ENCODE results near the gene GP1BA.

Gene GP1BA

DNA sequence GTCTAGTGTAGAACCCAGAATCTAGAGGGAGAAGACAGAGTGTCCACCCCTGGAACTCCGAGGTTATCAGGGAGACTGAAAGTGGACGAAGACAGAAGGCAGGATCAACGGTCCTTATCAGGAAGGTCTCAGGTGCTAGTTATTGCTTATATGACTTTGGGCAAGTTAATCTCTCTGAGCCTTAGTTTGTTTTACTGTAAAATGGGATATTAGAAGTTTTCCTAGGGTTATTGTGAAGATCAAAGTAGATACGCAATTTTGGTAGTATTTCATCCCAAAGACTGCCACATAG lies 9.2 kb downstream of the GP1BA start:
- H3K4me3 ChIP-seq (ENCODE audit: low read length): peak overlapping the region; percentile 63
- no peaks in the 10 kb centered on the region for H3K9me3 ChIP-seq (ENCODE audit: control insufficient read depth, low read depth, low read length)
- H3K9ac ChIP-seq (ENCODE audit: low read length): peak overlapping the region; percentile 93
- no peak overlapping the region for H3K27ac ChIP-seq (ENCODE audit: low read length)
- peaks cover 17% of the 10 kb centered on the region for H3K4me1 ChIP-seq (ENCODE audit: control insufficient read depth, low read depth, low read length)
- H3K36me3 ChIP-seq (ENCODE audit: control insufficient read depth, low read depth, low read length): peaks cover 46% of the 10 kb centered on the region
- no peaks in the 10 kb centered on the region for H3K27me3 ChIP-seq (ENCODE audit: control insufficient read depth, insufficient read depth, low read length)

DNA sequence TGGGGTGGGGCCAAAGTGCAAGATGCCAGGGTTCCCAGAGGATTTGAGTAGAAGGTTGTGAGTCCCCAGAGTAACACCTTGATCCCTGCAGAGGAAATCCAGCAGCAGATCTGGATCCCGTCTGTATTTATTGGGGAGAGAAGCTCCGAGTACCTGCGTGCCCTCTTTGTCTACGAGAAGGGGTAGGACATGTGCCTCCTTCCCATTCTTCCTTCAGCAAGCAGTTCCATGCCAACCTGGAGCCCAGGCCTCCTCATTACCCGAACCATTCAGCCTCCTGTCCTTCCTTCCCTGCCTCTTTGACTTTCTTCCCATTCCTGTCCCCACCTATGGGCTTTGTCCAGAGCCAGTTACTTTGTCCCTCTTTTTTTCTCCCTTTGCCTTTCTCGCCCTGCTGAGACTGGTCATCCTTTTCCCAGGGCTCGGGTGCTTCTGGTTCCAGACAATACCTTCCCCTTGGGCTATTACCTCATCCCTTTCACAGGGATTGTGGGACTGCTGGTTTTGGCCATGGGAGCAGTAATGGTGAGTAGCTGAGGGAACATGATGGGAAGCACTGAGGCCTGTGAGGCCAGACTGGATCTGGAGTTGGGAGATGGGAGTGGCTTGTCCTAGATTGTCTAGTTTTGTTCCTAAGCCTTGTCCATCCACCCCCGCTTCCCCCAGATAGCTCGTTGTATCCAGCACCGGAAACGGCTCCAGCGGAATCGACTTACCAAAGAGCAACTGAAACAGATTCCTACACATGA lies 10.9 kb downstream of the GP1BA start:
- H3K4me1 ChIP-seq (ENCODE audit: control insufficient read depth, low read depth, low read length): peaks cover 23% of the 10 kb centered on the region
- H3K27me3 ChIP-seq (ENCODE audit: control insufficient read depth, insufficient read depth, low read length): no peaks in the 10 kb centered on the region
- H3K27ac ChIP-seq (ENCODE audit: low read length): no peak overlapping the region
- H3K9ac ChIP-seq (ENCODE audit: low read length): no peak overlapping the region
- peaks cover 46% of the 10 kb centered on the region for H3K36me3 ChIP-seq (ENCODE audit: control insufficient read depth, low read depth, low read length)
- H3K4me3 ChIP-seq (ENCODE audit: low read length): no peak overlapping the region
- H3K9me3 ChIP-seq (ENCODE audit: control insufficient read depth, low read depth, low read length): no peaks in the 10 kb centered on the region

DNA sequence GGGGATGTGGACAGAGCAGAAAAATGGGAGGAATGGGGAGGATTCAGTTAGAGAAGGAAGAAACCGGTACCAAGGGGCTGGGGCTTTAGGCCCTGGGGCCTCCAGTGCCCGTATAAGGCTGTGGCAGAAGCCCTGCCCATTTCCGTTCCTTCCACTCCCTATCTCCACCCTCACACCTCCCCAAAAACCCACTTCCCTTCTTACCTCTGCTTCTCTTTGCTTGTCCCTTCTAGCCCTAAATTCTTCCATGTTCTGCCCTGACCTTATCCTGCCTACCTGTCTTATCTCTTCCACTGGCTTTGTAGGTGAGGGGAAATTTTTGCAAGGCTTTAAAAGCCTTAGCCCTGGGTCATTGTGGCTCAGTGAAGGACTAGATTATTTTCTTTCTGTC lies 12.1 kb downstream of the GP1BA start:
- Histone ChIP-seq H3K36me3 (ENCODE audit: control insufficient read depth, low read depth, low read length) (peaks cover 44% of the 10 kb centered on the region), H3K9me3 (ENCODE audit: control insufficient read depth, low read depth, low read length) (no peaks in the 10 kb centered on the region), H3K27me3 (ENCODE audit: control insufficient read depth, insufficient read depth, low read length) (no peaks in the 10 kb centered on the region), H3K4me1 (ENCODE audit: control insufficient read depth, low read depth, low read length) (peaks cover 16% of the 10 kb centered on the region), H3K9ac (ENCODE audit: low read length) (no peak overlapping the region), H3K27ac (ENCODE audit: low read length) (peak overlapping the region; percentile 13), H3K4me3 (ENCODE audit: low read length) (no peak overlapping the region)

DNA sequence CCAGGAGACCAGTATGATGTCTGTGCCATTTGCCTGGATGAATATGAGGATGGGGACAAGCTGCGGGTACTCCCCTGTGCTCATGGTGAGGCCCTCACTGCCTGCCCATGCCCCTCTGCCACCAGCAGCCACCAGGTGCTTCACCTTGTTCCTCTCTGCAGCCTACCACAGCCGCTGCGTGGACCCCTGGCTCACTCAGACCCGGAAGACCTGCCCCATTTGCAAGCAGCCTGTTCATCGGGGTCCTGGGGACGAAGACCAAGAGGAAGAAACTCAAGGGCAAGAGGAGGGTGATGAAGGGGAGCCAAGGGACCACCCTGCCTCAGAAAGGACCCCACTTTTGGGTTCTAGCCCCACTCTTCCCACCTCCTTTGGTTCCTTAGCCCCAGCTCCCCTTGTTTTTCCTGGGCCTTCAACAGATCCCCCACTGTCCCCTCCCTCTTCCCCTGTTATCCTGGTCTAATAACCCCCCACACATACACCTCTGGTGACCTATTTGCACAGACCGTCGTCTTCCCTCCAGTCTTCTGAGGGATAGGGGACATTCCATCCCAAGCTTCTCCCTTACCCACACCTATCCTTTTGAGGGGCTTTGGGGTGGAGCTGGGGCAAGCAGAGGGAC lies 12.6 kb downstream of the GP1BA start:
- peak overlapping the region; percentile 33 for H3K27ac ChIP-seq (ENCODE audit: low read length)
- H3K9me3 ChIP-seq (ENCODE audit: control insufficient read depth, low read depth, low read length): no peaks in the 10 kb centered on the region
- H3K27me3 ChIP-seq (ENCODE audit: control insufficient read depth, insufficient read depth, low read length): no peaks in the 10 kb centered on the region
- H3K9ac ChIP-seq (ENCODE audit: low read length): no peak overlapping the region
- peaks cover 16% of the 10 kb centered on the region for H3K4me1 ChIP-seq (ENCODE audit: control insufficient read depth, low read depth, low read length)
- peaks cover 44% of the 10 kb centered on the region for H3K36me3 ChIP-seq (ENCODE audit: control insufficient read depth, low read depth, low read length)
- no peak overlapping the region for H3K4me3 ChIP-seq (ENCODE audit: low read length)

DNA sequence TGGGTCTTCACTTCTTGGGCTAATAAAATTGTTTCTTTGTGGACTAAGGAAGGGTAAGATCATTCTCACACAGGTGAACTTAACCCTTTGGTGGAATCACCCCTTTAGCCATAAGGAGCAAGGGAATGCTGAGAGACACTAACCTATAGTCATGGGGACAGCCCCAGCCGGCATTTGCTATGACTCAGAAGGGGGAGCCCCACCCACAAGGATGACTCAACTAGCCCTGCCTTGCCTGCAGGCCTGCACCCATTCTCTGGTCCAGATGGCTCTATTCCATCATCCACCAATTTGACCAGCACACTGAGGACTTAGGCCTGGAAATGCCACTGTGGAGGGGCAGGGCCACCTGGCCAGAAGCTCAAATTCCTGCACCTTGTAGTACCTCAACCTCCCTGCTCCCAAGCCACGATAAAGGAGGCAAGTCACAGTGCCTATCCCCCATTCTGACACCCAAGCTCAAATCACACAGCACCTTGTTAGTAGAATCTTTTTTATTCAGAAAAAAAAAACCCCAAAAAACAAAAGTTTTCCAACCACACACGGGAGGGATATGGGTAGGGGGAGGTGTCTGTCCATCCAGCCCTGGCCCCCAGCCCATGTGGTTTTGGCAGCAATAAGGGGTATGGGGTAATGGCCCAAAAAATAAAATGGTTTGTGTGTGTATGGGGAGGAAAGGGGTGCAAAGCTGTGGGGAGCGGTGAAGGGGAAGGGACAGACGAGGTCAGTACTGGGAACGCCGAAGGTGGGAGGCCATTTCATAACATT lies 13.3 kb downstream of the GP1BA start:
- Histone ChIP-seq H3K9ac (ENCODE audit: low read length) (no peak overlapping the region), H3K36me3 (ENCODE audit: control insufficient read depth, low read depth, low read length) (peaks cover 44% of the 10 kb centered on the region), H3K9me3 (ENCODE audit: control insufficient read depth, low read depth, low read length) (no peaks in the 10 kb centered on the region), H3K4me3 (ENCODE audit: low read length) (no peak overlapping the region), H3K27me3 (ENCODE audit: control insufficient read depth, insufficient read depth, low read length) (no peaks in the 10 kb centered on the region), H3K27ac (ENCODE audit: low read length) (peak overlapping the region; percentile 33), H3K4me1 (ENCODE audit: control insufficient read depth, low read depth, low read length) (peaks cover 16% of the 10 kb centered on the region)

- Histone ChIP-seq H3K4me3 (ENCODE audit: low read length) (peak overlapping the region; percentile 75), H3K36me3 (ENCODE audit: control insufficient read depth, low read depth, low read length) (peaks cover 44% of the 10 kb centered on the region), H3K9me3 (ENCODE audit: control insufficient read depth, low read depth, low read length) (no peaks in the 10 kb centered on the region), H3K9ac (ENCODE audit: low read length) (no peak overlapping the region), H3K27ac (ENCODE audit: low read length) (no peak overlapping the region), H3K4me1 (ENCODE audit: control insufficient read depth, low read depth, low read length) (peaks cover 16% of the 10 kb centered on the region), H3K27me3 (ENCODE audit: control insufficient read depth, insufficient read depth, low read length) (no peaks in the 10 kb centered on the region)
These were observed 13.8 kb downstream of the GP1BA start for GRCh38 chr17:4945944-4946280.

- peaks cover 18% of the 10 kb centered on the region for H3K4me1 ChIP-seq (ENCODE audit: control insufficient read depth, low read depth, low read length)
- peaks cover 44% of the 10 kb centered on the region for H3K36me3 ChIP-seq (ENCODE audit: control insufficient read depth, low read depth, low read length)
- no peaks in the 10 kb centered on the region for H3K9me3 ChIP-seq (ENCODE audit: control insufficient read depth, low read depth, low read length)
- H3K9ac ChIP-seq (ENCODE audit: low read length): peak overlapping the region; percentile 88
- no peaks in the 10 kb centered on the region for H3K27me3 ChIP-seq (ENCODE audit: control insufficient read depth, insufficient read depth, low read length)
- peak overlapping the region; percentile 69 for H3K27ac ChIP-seq (ENCODE audit: low read length)
- H3K4me3 ChIP-seq (ENCODE audit: low read length): peak overlapping the region; percentile 75
These were observed 14.4 kb downstream of the GP1BA start for GRCh38 chr17:4946312-4946976.

DNA sequence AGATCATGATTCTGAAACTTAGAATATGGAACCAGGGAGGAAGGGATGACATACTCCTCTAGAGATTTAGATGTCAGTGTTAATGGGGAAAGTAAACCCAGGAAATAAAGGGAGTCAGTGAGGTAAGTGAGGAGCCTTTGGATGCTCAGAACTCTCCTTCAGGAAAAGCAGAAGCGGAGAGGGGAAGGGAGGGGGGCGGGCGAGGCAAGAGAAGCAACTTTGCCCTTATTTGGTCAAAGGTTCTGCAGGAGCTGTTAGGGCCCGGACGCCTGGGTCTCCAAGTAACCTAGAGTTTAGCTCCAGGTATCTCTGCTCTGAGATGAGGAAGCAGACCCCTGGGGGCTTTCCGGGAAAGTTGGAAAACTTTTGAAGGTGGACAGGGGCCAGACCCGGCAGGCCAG lies 14.9 kb downstream of the GP1BA start:
- H3K9me3 ChIP-seq (ENCODE audit: control insufficient read depth, low read depth, low read length): no peaks in the 10 kb centered on the region
- H3K27ac ChIP-seq (ENCODE audit: low read length): peak overlapping the region; percentile 69
- H3K4me1 ChIP-seq (ENCODE audit: control insufficient read depth, low read depth, low read length): peaks cover 23% of the 10 kb centered on the region
- H3K27me3 ChIP-seq (ENCODE audit: control insufficient read depth, insufficient read depth, low read length): no peaks in the 10 kb centered on the region
- peak overlapping the region; percentile 88 for H3K9ac ChIP-seq (ENCODE audit: low read length)
- H3K36me3 ChIP-seq (ENCODE audit: control insufficient read depth, low read depth, low read length): peaks cover 44% of the 10 kb centered on the region
- H3K4me3 ChIP-seq (ENCODE audit: low read length): peak overlapping the region; percentile 75

- H3K27me3 ChIP-seq (ENCODE audit: control insufficient read depth, insufficient read depth, low read length): no peaks in the 10 kb centered on the region
These were observed 15.5 kb downstream of the GP1BA start for GRCh38 chr17:4947411-4948165.

DNA sequence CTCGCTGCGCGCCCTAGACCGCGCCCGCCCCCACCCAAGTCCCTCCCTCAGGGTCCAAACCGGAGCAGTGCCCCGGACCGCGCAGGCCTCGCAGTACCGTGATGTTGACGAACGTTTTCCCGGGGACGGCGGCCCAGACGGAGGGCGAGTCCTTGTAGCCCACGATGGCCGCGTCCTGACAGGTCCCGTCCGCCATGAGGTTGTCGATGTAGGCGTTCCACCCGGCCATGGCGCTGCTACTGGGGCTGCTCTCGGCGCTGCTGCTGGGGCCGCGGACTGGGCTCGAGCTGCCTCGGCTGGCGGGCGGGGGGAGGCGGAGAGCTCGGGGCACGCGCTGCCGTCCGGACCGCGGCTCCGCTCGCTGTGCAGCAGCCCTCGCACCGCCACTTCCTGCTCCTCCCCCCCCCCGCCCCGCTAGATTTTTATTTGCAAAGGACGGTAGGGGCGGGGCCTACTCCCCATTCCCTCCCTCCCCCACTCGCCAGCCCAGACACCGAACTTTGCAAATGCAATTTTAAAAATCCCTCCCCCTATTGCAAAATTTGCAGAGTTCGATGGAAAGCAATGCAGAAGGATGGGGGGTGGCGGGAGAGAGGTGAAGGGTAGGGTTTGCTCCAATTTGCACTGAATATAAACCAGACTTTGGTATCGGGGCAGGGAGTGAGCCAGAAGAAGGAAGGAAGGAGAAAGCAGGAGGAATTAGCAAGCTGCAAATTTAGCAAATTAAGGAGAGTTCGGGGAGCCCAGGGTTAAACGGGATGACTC lies 16.3 kb downstream of the GP1BA start, which contains the start of gene PFN1:
PFN1 (minus strand) TSS at position 365 of the 765 bp plus-strand sequence; CDS start at position 229, 136 bp downstream.
- peak within 1 kb of the TSS; percentile 88 for H3K9ac ChIP-seq (ENCODE audit: low read length)
- H3K4me3 ChIP-seq (ENCODE audit: low read length): peak within 1 kb of the TSS; percentile 75
- H3K27me3 ChIP-seq (ENCODE audit: control insufficient read depth, insufficient read depth, low read length): no peaks in the 10 kb centered on the region
- no peaks in the 10 kb centered on the region for H3K9me3 ChIP-seq (ENCODE audit: control insufficient read depth, low read depth, low read length)
- H3K36me3 ChIP-seq (ENCODE audit: control insufficient read depth, low read depth, low read length): peaks cover 33% of the 10 kb centered on the region
- peak within 1 kb of the TSS; percentile 68 for H3K27ac ChIP-seq (ENCODE audit: low read length)
- H3K4me1 ChIP-seq (ENCODE audit: control insufficient read depth, low read depth, low read length): peaks cover 23% of the 10 kb centered on the region

More at GRCh38 chr17:4947411-4948165, 15.5 kb downstream of the GP1BA start:
- Histone ChIP-seq H3K4me1 (ENCODE audit: control insufficient read depth, low read depth, low read length) (peaks cover 23% of the 10 kb centered on the region), H3K9ac (ENCODE audit: low read length) (peak overlapping the region; percentile 88), H3K4me3 (ENCODE audit: low read length) (peak overlapping the region; percentile 75), H3K9me3 (ENCODE audit: control insufficient read depth, low read depth, low read length) (no peaks in the 10 kb centered on the region), H3K36me3 (ENCODE audit: control insufficient read depth, low read depth, low read length) (peaks cover 41% of the 10 kb centered on the region), H3K27ac (ENCODE audit: low read length) (peak overlapping the region; percentile 68)

All from iPS-18a (cell line).